ENCODE data around the gene MPL.

The MPL gene

DNA sequence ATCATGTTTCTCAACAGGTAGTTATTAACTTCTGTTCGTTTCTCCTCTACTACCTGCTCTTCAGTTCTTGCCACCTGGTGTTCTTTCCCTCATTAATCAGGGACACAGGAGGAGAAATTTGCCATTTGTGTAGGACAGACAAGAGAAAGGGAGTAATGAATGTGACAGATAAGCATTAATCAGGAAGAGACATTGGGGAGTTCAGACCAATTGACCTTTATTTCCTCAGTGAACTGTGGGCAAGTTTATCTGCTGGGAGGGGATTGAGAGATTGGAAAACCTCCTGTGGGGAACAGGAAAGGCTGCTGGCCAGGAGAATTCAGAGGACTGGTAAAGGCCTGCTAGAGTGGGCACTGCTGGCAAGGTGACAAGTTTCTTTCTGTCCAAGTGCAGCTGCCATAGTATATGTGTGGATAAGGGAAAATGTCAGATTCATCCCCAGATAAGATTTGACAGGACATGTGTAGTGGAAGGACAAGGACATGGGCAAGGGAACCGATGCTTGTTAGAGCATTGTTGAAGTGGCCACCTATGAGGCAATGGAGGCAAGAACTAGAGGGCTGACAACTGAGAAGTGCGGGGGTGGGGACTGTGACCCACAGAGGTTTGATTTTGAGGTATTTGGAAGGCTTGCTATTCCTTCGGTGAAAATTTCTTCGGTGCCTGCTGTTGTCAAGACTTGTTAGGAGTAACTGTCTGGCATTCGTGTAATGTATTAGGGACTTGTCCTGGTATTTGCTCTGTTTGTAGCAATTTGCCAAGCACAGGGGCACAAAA is 64.7 kb downstream of the MPL start:
- no peak for ATAC-seq
- TF ChIP-seq, protein P1, sequence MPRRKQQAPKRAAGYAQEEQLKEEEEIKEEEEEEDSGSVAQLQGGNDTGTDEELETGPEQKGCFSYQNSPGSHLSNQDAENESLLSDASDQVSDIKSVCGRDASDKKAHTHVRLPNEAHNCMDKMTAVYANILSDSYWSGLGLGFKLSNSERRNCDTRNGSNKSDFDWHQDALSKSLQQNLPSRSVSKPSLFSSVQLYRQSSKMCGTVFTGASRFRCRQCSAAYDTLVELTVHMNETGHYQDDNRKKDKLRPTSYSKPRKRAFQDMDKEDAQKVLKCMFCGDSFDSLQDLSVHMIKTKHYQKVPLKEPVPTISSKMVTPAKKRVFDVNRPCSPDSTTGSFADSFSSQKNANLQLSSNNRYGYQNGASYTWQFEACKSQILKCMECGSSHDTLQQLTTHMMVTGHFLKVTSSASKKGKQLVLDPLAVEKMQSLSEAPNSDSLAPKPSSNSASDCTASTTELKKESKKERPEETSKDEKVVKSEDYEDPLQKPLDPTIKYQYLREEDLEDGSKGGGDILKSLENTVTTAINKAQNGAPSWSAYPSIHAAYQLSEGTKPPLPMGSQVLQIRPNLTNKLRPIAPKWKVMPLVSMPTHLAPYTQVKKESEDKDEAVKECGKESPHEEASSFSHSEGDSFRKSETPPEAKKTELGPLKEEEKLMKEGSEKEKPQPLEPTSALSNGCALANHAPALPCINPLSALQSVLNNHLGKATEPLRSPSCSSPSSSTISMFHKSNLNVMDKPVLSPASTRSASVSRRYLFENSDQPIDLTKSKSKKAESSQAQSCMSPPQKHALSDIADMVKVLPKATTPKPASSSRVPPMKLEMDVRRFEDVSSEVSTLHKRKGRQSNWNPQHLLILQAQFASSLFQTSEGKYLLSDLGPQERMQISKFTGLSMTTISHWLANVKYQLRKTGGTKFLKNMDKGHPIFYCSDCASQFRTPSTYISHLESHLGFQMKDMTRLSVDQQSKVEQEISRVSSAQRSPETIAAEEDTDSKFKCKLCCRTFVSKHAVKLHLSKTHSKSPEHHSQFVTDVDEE (CRISPR knock-in tag; IDR thresholded peaks at IDR 0.05), result no peak
- TF ChIP-seq CSDC2 (CRISPR knock-in tag; IDR thresholded peaks at IDR 0.05), result no peak
- no peak for TF ChIP-seq ZFP3 (CRISPR knock-in tag; IDR thresholded peaks at IDR 0.05)
- TF ChIP-seq, protein P2, sequence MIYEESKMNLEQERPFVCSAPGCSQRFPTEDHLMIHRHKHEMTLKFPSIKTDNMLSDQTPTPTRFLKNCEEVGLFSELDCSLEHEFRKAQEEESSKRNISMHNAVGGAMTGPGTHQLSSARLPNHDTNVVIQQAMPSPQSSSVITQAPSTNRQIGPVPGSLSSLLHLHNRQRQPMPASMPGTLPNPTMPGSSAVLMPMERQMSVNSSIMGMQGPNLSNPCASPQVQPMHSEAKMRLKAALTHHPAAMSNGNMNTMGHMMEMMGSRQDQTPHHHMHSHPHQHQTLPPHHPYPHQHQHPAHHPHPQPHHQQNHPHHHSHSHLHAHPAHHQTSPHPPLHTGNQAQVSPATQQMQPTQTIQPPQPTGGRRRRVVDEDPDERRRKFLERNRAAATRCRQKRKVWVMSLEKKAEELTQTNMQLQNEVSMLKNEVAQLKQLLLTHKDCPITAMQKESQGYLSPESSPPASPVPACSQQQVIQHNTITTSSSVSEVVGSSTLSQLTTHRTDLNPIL (CRISPR knock-in tag; IDR thresholded peaks at IDR 0.05; ENCODE audit: low read depth), result no peak
- no peak for TF ChIP-seq SNAI2 (CRISPR knock-in tag; IDR thresholded peaks at IDR 0.05)
- TF ChIP-seq, protein P3, sequence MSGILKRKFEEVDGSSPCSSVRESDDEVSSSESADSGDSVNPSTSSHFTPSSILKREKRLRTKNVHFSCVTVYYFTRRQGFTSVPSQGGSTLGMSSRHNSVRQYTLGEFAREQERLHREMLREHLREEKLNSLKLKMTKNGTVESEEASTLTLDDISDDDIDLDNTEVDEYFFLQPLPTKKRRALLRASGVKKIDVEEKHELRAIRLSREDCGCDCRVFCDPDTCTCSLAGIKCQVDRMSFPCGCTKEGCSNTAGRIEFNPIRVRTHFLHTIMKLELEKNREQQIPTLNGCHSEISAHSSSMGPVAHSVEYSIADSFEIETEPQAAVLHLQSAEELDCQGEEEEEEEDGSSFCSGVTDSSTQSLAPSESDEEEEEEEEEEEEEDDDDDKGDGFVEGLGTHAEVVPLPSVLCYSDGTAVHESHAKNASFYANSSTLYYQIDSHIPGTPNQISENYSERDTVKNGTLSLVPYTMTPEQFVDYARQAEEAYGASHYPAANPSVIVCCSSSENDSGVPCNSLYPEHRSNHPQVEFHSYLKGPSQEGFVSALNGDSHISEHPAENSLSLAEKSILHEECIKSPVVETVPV (CRISPR knock-in tag; IDR thresholded peaks at IDR 0.05), result no peak
- no peak for TF ChIP-seq TOX (CRISPR knock-in tag; IDR thresholded peaks at IDR 0.05; ENCODE audit: borderline replicate concordance)
- TF ChIP-seq, protein P4, sequence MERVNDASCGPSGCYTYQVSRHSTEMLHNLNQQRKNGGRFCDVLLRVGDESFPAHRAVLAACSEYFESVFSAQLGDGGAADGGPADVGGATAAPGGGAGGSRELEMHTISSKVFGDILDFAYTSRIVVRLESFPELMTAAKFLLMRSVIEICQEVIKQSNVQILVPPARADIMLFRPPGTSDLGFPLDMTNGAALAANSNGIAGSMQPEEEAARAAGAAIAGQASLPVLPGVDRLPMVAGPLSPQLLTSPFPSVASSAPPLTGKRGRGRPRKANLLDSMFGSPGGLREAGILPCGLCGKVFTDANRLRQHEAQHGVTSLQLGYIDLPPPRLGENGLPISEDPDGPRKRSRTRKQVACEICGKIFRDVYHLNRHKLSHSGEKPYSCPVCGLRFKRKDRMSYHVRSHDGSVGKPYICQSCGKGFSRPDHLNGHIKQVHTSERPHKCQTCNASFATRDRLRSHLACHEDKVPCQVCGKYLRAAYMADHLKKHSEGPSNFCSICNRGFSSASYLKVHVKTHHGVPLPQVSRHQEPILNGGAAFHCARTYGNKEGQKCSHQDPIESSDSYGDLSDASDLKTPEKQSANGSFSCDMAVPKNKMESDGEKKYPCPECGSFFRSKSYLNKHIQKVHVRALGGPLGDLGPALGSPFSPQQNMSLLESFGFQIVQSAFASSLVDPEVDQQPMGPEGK (CRISPR knock-in tag; IDR thresholded peaks at IDR 0.05; ENCODE audit: borderline replicate concordance), result no peak
- no peak for TF ChIP-seq ZFP30 (CRISPR knock-in tag; IDR thresholded peaks at IDR 0.05)
- no peak for TF ChIP-seq ZNF8 (CRISPR knock-in tag; IDR thresholded peaks at IDR 0.05)
- no peak for TF ChIP-seq TCF4 (CRISPR knock-in tag; IDR thresholded peaks at IDR 0.05; ENCODE audit: borderline replicate concordance)
- TF ChIP-seq ZNF565 (CRISPR knock-in tag; conservative IDR thresholded peaks at IDR 0.05; ENCODE audit: low read depth), result no peak
- TF ChIP-seq RARB (CRISPR knock-in tag; IDR thresholded peaks at IDR 0.05), result no peak
- no peak for TF ChIP-seq ISL1 (CRISPR knock-in tag; IDR thresholded peaks at IDR 0.05)
- no peak for TF ChIP-seq ESRRG (CRISPR knock-in tag; IDR thresholded peaks at IDR 0.05)

Measured in SK-N-SH treated with all-trans-retinoic acid at 6 μM for 48 hours (cell line).